Naive thymus-derived CD4-positive, alpha-beta T cell (primary cell): ENCODE data around the gene PRIM2. TPM values are rescaled to one million over a fixed set of nuclear protein-coding genes. Genes with fewer than 3 reads are reported as not detected.
"Not testable (repeated sequence)": the region's sequence is repeated elsewhere in the genome, so short reads cannot be mapped to it uniquely, and the experiment has no call there.

Experiments used
- ATAC-seq: fragments of 150-1000 bp; cut with Tn5 transposase; 2 replicates; pipeline ENCODE4 v1.10.0; 2021; ENCODE audit warnings: mild to moderate bottlenecking, moderate library complexity
- CTCF ChIA-PET: fragments of 350-600 bp; sonication (Branson Sonifier 250); formaldehyde crosslinking; loops from one replicate; lab custom pipeline; 2021; ENCODE audit warnings: antibody characterized with exemption; lab: Charles Lee
- POLR2A ChIA-PET: fragments of 350-600 bp; sonication (Branson Sonifier 250); formaldehyde crosslinking; loops from one replicate; lab custom pipeline; 2021; ENCODE audit warnings: antibody characterized with exemption, inconsistent platforms; lab: Charles Lee
- DNase-seq, 9 donors: peaks; one replicate each; pipeline versions ENCODE4 v3.0.0 to v3.0.0-alpha.2; 2020 to 2022; ENCODE audit warnings: mixed read lengths in 1 of 9
- H3K27ac ChIP-seq: one replicate; pipeline ENCODE4 v1.7.0; 2013; ENCODE audit warnings: mild to moderate bottlenecking, low read depth, low read length, moderate library complexity
- H3K27me3 ChIP-seq, 2 donors: one replicate each; pipeline ENCODE4 v1.7.0; 2013; ENCODE audit warnings: low read length in 2 of 2, mild to moderate bottlenecking in 2 of 2, moderate library complexity in 2 of 2; ENCODE audit not compliant: control insufficient read depth in 2 of 2, insufficient read depth in 2 of 2
- H3K36me3 ChIP-seq, 3 experiments: 1 replicate in 2 of 3; 2 replicates in 1 of 3; pipeline ENCODE4 v1.7.0; 2013; ENCODE audit warnings: low read length in 3 of 3, mild to moderate bottlenecking in 3 of 3, moderate library complexity in 1 of 3; ENCODE audit not compliant: insufficient read depth in 3 of 3, control insufficient read depth in 2 of 3
- H3K4me1 ChIP-seq, 2 donors: one replicate each; pipeline ENCODE4 v1.7.0; 2013; ENCODE audit warnings: low read length in 2 of 2, mild to moderate bottlenecking in 2 of 2, moderate library complexity in 1 of 2; ENCODE audit not compliant: control insufficient read depth in 2 of 2, insufficient read depth in 2 of 2
- H3K4me3 ChIP-seq: 2 replicates; pipeline ENCODE4 v1.7.0; 2013; ENCODE audit warnings: mild to moderate bottlenecking, low read length
- H3K9me3 ChIP-seq, 3 experiments: 1 replicate in 2 of 3; 2 replicates in 1 of 3; pipeline ENCODE4 v1.7.0; 2013; ENCODE audit warnings: low read length in 3 of 3; ENCODE audit not compliant: control insufficient read depth in 2 of 3
- H3K27ac Mint-ChIP-seq, 9 donors: one replicate each; pipeline ENCODE4 v1.8.0; 2020 to 2022; ENCODE audit warnings: mixed read lengths in 9 of 9, mild to moderate bottlenecking in 8 of 9, moderate library complexity in 5 of 9, inconsistent platforms in 2 of 9
- H3K27me3 Mint-ChIP-seq, 5 donors: one replicate each; pipeline ENCODE4 v1.8.0; 2021 to 2022; ENCODE audit warnings: mixed read lengths in 5 of 5, mild to moderate bottlenecking in 1 of 5
- H3K36me3 Mint-ChIP-seq, 5 donors: one replicate each; pipeline ENCODE4 v1.8.0; 2020 to 2022; ENCODE audit warnings: mixed read lengths in 5 of 5, mild to moderate bottlenecking in 3 of 5, inconsistent platforms in 1 of 5
- H3K4me1 Mint-ChIP-seq, 7 donors: one replicate each; pipeline ENCODE4 v1.8.0; 2020 to 2022; ENCODE audit warnings: mixed read lengths in 7 of 7, mild to moderate bottlenecking in 3 of 7, inconsistent platforms in 1 of 7
- H3K4me3 Mint-ChIP-seq, 10 donors: one replicate each; pipeline ENCODE4 v1.8.0; 2020 to 2022; ENCODE audit warnings: mild to moderate bottlenecking in 10 of 10, mixed read lengths in 10 of 10, moderate library complexity in 6 of 10, inconsistent platforms in 2 of 10
- H3K9me3 Mint-ChIP-seq, 11 donors: one replicate each; pipeline ENCODE4 v1.8.0; 2020 to 2022; ENCODE audit warnings: mixed read lengths in 11 of 11, mild to moderate bottlenecking in 4 of 11, inconsistent platforms in 1 of 11, moderate library complexity in 1 of 11
- intact Hi-C, 2 donors: fragments of 100-400 bp; cut with micrococcal nuclease; formaldehyde crosslinking; loops; one replicate each; pipeline ENCODE4 v1.15.1; 2023
- polyA plus RNA-seq, 2 donors: library from polyadenylated mRNA; unstranded; fragments of 300-500 nt; fragmentation: Illumina TruSeq; gene quantifications; one replicate each; pipeline ENCODE4 v1.2.3, GENCODE V29; 2021
- total RNA-seq, 6 experiments: library from RNA in 5 of 6; stranded (reverse) in 5 of 6; gene quantifications; 1 replicate in 5 of 6; 2 replicates in 1 of 6; pipeline ENCODE4 v1.2.3 and lab custom pipeline; 2021 to 2026

PRIM2 gene
- total RNA-seq: 10 to 100 TPM; 10.2 to 33.2 (median 12.8) TPM
- 10 to 100 TPM in 1 of 2 donors, 1 to 10 TPM in 1; 7.2 to 11.3 TPM for polyA plus RNA-seq
- 16.4 reads per million, percentile 46 among the genes with 10 or more reads in this experiment for total RNA-seq (lab: John Stamatoyannopoulos, UW)

DNA sequence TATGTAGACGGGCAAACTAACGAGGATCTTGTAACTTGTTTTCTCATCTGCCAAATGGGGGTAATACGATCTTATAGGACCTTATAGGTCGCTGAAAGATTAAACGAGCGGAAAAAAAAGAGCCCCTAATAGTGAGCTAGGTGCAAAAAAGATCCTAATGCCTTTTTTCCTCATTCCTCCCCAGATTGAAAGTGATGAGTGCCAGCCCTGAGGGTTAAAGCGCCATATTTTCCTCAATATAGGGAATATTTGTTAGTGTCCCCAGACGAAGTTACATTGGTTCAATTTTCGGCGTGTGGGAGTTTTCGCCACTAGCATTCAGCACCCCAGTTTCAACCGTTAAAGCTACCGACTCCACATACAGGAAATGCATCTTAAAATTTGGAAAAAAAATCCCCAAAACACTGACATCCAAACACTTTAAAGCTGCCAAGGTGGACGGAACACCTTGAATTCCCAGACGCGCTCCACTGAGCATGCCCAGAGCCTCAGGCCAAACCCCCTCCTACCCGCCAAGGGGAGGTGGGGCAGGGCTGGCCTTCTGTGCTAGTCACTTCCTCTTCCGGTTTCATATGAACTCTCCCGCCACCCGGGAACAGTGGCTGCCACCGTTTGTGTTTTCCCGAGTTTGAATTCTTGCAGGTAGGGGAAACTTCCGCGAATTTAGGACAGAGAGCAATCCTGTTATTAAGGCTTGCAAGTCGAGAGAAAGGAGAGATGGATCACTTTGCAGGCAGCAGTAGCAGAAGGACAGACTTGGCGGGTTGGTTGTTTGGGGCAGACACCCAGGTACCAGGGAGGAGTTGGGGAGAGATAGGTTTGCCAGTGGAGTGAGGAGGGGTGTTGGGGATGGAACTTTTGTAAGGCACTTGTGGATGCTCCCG is at the start of gene PRIM2:
Gene PRIM2 (plus strand): TSS at position 571 of the 884 bp plus-strand sequence. CDS start 816 bp downstream, outside the sequence.
- DNase-seq (peak; percentile 55 to 83 (median 78)), ATAC-seq (peak; percentile 88)
- Mint-ChIP-seq H3K27ac (peak within 1 kb of the TSS; percentile 87 to 98 (median 93)), H3K4me1 (peaks cover 23 to 43% (median 34%) of the 10 kb centered on the region in 7 donors), H3K27me3 (peaks cover 0 to 6% (median 0%) of the 10 kb centered on the region in 5 donors), H3K9me3 (peaks cover 0 to 7% (median 0%) of the 10 kb centered on the region in 11 donors), H3K36me3 (peaks cover 8 to 27% (median 18%) of the 10 kb centered on the region in 5 donors), H3K4me3 (peak within 1 kb of the TSS; percentile 90 to 100 (median 97))
- intact Hi-C loops: loop anchor here (1.0 to 10.0 kb wide), 14 partner anchors 95 to 959 kb away; partner anchors contain the start of genes RAB23 (in 2 of the 2), KIAA1586 (in 1 of the 2) and ZNF451 (in 1 of the 2)
- Histone ChIP-seq H3K4me3 (peak within 1 kb of the TSS; percentile 84), H3K9me3 (no peaks in the 10 kb centered on the region), H3K36me3 (peaks cover 0 to 22% (median 0%) of the 10 kb centered on the region in 3 experiments), H3K27ac (peak within 1 kb of the TSS; percentile 66), H3K4me1 (peaks cover 0 to 9% of the 10 kb centered on the region in 2 donors), H3K27me3 (no peaks in the 10 kb centered on the region)
- ChIA-PET POLR2A (interaction anchor here (1.7 kb wide), 1 partner anchor 413 kb away, joined by 11 read pairs; no protein-coding TSS in a partner anchor), CTCF (interaction anchor here (0.8 to 6.8 kb wide), 11 partner anchors 13 to 429 kb away, joined by 3 to 99 read pairs (median 4); no protein-coding TSS in a partner anchor)

DNA sequence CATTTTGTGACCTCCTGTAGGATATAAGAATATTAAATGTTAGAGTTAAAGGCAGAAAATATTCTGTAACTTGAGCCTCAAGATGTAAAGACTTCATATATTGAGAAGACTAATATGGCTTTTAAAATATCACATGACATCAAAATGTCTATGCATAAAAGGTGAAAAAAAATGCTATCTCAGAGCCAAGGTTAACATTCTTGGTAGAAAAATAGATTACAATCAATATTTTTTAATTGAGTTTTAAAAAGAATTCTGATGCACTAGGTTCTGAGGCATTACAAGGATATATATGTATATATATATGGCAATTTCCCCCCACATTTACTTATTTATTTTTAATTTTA is 49.2 kb upstream of the PRIM2 start:
- ChIA-PET POLR2A (no interaction called here), CTCF (no interaction called here)
- H3K9me3 Mint-ChIP-seq: no peaks in the 10 kb centered on the region

GRCh38 chr6:57274113-57274824 is 43.2 kb upstream of the PRIM2 start:
- ATAC-seq, H3K27ac ChIP-seq, POLR2A ChIA-PET, H3K9me3 Mint-ChIP-seq, H3K4me3 Mint-ChIP-seq, H3K27ac Mint-ChIP-seq, H3K4me3 ChIP-seq, H3K36me3 Mint-ChIP-seq, DNase-seq, intact Hi-C loops, H3K4me1 Mint-ChIP-seq, H3K4me1 ChIP-seq, H3K27me3 ChIP-seq, CTCF ChIA-PET, H3K36me3 ChIP-seq, H3K9me3 ChIP-seq: not testable (repeated sequence)
- peaks cover 8 to 27% (median 19%) of the 10 kb centered on the region in 5 donors for H3K27me3 Mint-ChIP-seq

More for the DNA sequence above, 49.2 kb upstream of the PRIM2 start:
- DNase-seq: no peak
- Mint-ChIP-seq H3K4me3 (no peak overlapping the region), H3K27me3 (peaks cover 2 to 13% (median 6%) of the 10 kb centered on the region in 5 donors), H3K36me3 (no peaks in the 10 kb centered on the region), H3K4me1 (no peaks in the 10 kb centered on the region), H3K27ac (no peak overlapping the region)
- H3K27me3 ChIP-seq: no peaks in the 10 kb centered on the region
- no peak overlapping the region for H3K27ac ChIP-seq
- ATAC-seq: no peak
- intact Hi-C loops: loop anchor here (1.0 to 10.0 kb wide), 3 partner anchors 48 to 63 kb away; no protein-coding TSS in a partner anchor
- no peaks in the 10 kb centered on the region for H3K36me3 ChIP-seq
- no peaks in the 10 kb centered on the region for H3K9me3 ChIP-seq
- no peak overlapping the region for H3K4me3 ChIP-seq
- no peaks in the 10 kb centered on the region for H3K4me1 ChIP-seq

DNA sequence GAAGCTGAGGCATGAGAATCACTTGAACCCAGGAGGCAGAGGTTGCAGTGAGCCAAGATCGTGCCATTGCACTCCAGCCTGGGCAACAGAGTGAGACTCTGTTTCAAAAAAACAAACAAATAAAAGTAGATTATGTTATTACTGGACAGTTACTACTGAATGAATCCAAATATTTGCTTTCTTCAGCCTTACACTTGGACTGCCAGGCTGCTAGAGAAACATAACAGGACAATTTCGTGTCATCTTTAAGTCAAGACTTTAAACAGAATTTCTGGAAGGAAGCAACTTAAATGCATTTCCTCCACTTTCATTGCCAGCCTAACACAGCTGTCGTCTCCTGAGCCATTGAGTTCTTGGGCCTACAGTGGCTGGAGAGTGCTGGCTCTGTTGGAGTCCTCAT is 42.0 kb upstream of the PRIM2 start:
- DNase-seq (no peak), ATAC-seq (no peak)
- Mint-ChIP-seq H3K4me3 (no peak overlapping the region), H3K9me3 (no peaks in the 10 kb centered on the region), H3K36me3 (no peaks in the 10 kb centered on the region), H3K4me1 (no peaks in the 10 kb centered on the region), H3K27me3 (peaks cover 8 to 34% (median 24%) of the 10 kb centered on the region in 5 donors), H3K27ac (no peak overlapping the region)
- Histone ChIP-seq H3K4me1 (no peaks in the 10 kb centered on the region), H3K27me3 (no peaks in the 10 kb centered on the region), H3K4me3 (no peak overlapping the region), H3K36me3 (no peaks in the 10 kb centered on the region), H3K27ac (no peak overlapping the region), H3K9me3 (no peaks in the 10 kb centered on the region)
- CTCF ChIA-PET: no interaction called here
- POLR2A ChIA-PET: no interaction called here
- intact Hi-C loops: no loop called here

- no peaks in the 10 kb centered on the region for H3K36me3 ChIP-seq
- H3K4me3 ChIP-seq: no peak overlapping the region
- no peaks in the 10 kb centered on the region for H3K4me1 ChIP-seq
- no peak overlapping the region for H3K4me3 Mint-ChIP-seq
- H3K4me1 Mint-ChIP-seq: no peaks in the 10 kb centered on the region
- no peak overlapping the region for H3K27ac ChIP-seq
- CTCF ChIA-PET: no interaction called here
- no peak overlapping the region for H3K27ac Mint-ChIP-seq
- H3K9me3 Mint-ChIP-seq: no peaks in the 10 kb centered on the region
- DNase-seq (no peak), ATAC-seq (no peak)
- peaks cover 2 to 34% (median 20%) of the 10 kb centered on the region in 5 donors for H3K27me3 Mint-ChIP-seq
- H3K27me3 ChIP-seq: no peaks in the 10 kb centered on the region
- H3K9me3 ChIP-seq: no peaks in the 10 kb centered on the region
- POLR2A ChIA-PET: no interaction called here
- H3K36me3 Mint-ChIP-seq: no peaks in the 10 kb centered on the region
- intact Hi-C loops: no loop called here
These were observed 40.5 kb upstream of the PRIM2 start for GRCh38 chr6:57276946-57277345.

DNA sequence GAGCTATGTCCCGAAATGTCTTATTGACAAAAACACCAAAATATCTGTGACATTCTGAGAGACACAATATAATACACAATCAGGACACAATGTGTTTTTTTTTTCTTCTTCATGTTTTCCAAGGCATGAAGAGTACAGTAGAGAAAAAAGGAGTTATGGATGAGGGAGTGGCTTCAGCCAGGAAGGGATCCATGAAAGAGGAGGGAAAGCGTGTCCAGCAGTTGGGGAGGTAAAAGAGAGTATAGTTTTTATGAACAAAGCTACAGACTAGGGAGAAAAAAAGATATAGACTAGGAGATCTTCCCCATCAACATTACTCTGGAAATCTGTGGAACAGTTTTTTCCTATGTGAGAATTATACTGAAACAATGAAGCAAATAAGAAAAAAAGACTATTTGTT is 38.9 kb upstream of the PRIM2 start:
- ChIA-PET POLR2A (no interaction called here), CTCF (no interaction called here)
- no peak overlapping the region for H3K4me3 ChIP-seq
- no peaks in the 10 kb centered on the region for H3K36me3 Mint-ChIP-seq
- H3K27me3 ChIP-seq: no peaks in the 10 kb centered on the region
- no peaks in the 10 kb centered on the region for H3K36me3 ChIP-seq
- ATAC-seq (no peak), DNase-seq (no peak)
- H3K9me3 Mint-ChIP-seq: no peaks in the 10 kb centered on the region
- no peaks in the 10 kb centered on the region for H3K4me1 Mint-ChIP-seq
- intact Hi-C loops: no loop called here
- H3K4me3 Mint-ChIP-seq: no peak overlapping the region
- no peak overlapping the region for H3K27ac ChIP-seq
- H3K9me3 ChIP-seq: no peaks in the 10 kb centered on the region
- peaks cover 2 to 28% (median 18%) of the 10 kb centered on the region in 5 donors for H3K27me3 Mint-ChIP-seq
- H3K4me1 ChIP-seq: no peaks in the 10 kb centered on the region
- H3K27ac Mint-ChIP-seq: no peak overlapping the region
